WTC11 (cell line): Measurements from ENCODE around the gene SPATC1L.

Source experiments
- CREM ChIP-seq: sonication (generic); formaldehyde crosslinking; IDR thresholded peaks from 2 replicates; pipeline ENCODE4 v1.8.1; 2022; ENCODE audit warnings: mild to moderate bottlenecking, missing genetic modification reagents, moderate library complexity
- ESRRA ChIP-seq: sonication (generic); formaldehyde crosslinking; IDR thresholded peaks from 2 replicates; pipeline ENCODE4 v1.8.1; 2022; ENCODE audit warnings: mild to moderate bottlenecking, missing genetic modification reagents, borderline replicate concordance
- PRRX2 ChIP-seq: fragments of 250-450 bp; sonication (Bioruptor Pico); IDR thresholded peaks from 2 replicates; pipeline ENCODE4 v1.8.0; 2021; ENCODE audit warnings: mild to moderate bottlenecking
- USF2 ChIP-seq: sonication (generic); formaldehyde crosslinking; IDR thresholded peaks from 2 replicates; pipeline ENCODE4 v1.8.1; 2023; ENCODE audit warnings: mild to moderate bottlenecking, missing genetic modification reagents, moderate library complexity
- TF ChIP-seq, protein P1 (sequence below): fragments of 200-600 bp; IDR thresholded peaks from 2 replicates; pipeline ENCODE4 v1.8.0; 2022; ENCODE audit warnings: antibody characterized with exemption
- TF ChIP-seq, protein P2 (sequence below): sonication (generic); formaldehyde crosslinking; conservative IDR thresholded peaks from 2 replicates; pipeline ENCODE4 v1.8.1; 2022; ENCODE audit warnings: mild to moderate bottlenecking, missing genetic modification reagents
- TF ChIP-seq, protein P3 (sequence below): sonication (generic); formaldehyde crosslinking; IDR thresholded peaks from 2 replicates; pipeline ENCODE4 v1.8.0; 2022; ENCODE audit warnings: mild to moderate bottlenecking, missing genetic modification reagents

DNA sequence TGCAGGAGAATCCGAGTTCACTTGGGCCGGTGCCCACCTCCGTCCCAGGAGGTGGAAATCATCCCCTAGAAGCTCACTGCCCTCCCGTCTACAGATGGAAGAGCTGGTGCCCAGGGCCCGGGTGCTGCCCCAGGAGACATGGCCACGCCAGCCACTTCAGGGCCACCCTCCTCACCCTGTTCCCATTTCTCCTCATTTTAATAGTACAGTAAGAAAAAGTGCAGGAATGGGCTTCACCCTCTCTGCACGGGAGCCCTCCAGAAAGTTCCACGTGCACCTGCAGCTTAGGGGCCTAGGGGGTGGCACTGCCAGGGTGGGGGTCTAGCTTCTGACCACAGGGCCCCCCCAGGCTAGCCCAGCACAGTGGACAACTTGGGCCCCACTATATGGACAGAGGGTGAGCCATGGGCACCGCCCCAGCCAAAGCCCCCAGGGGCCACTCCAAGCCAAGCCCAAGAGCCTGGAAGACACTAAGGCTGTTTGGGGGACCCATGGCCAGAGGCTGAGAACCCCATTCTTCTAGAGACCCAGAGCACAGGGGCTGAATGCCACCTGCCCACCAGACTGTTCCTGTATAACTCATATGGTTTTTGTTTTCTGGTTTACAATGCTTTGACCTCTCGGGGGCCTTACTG, 25.5 kb downstream of the SPATC1L start:
- TF ChIP-seq, protein P1, sequence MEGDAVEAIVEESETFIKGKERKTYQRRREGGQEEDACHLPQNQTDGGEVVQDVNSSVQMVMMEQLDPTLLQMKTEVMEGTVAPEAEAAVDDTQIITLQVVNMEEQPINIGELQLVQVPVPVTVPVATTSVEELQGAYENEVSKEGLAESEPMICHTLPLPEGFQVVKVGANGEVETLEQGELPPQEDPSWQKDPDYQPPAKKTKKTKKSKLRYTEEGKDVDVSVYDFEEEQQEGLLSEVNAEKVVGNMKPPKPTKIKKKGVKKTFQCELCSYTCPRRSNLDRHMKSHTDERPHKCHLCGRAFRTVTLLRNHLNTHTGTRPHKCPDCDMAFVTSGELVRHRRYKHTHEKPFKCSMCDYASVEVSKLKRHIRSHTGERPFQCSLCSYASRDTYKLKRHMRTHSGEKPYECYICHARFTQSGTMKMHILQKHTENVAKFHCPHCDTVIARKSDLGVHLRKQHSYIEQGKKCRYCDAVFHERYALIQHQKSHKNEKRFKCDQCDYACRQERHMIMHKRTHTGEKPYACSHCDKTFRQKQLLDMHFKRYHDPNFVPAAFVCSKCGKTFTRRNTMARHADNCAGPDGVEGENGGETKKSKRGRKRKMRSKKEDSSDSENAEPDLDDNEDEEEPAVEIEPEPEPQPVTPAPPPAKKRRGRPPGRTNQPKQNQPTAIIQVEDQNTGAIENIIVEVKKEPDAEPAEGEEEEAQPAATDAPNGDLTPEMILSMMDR, result no peak
- no peak for TF ChIP-seq CREM (CRISPR knock-in tag)
- TF ChIP-seq, protein P2, sequence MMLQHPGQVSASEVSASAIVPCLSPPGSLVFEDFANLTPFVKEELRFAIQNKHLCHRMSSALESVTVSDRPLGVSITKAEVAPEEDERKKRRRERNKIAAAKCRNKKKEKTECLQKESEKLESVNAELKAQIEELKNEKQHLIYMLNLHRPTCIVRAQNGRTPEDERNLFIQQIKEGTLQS (CRISPR knock-in tag), result no peak
- TF ChIP-seq, protein P3, sequence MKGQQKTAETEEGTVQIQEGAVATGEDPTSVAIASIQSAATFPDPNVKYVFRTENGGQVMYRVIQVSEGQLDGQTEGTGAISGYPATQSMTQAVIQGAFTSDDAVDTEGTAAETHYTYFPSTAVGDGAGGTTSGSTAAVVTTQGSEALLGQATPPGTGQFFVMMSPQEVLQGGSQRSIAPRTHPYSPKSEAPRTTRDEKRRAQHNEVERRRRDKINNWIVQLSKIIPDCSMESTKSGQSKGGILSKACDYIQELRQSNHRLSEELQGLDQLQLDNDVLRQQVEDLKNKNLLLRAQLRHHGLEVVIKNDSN (CRISPR knock-in tag), result no peak
- TF ChIP-seq USF2 (CRISPR knock-in tag), result no peak
- TF ChIP-seq ESRRA (CRISPR knock-in tag), result no peak
- no peak for TF ChIP-seq PRRX2
